SK-N-SH (cell line): ENCODE data around the gene P2RY13. TPM values are rescaled to one million over a fixed set of nuclear protein-coding genes. Genes with fewer than 3 reads are reported as not detected.

Experiments used
- CTCF ChIA-PET: fragments of 300-600, 350-600 bp; formaldehyde crosslinking; extraction: SDS; loops from one replicate; lab custom pipeline; 2021; lab: Yijun Ruan, JAX
- POLR2A ChIA-PET: fragments of 350-600 bp; sonication (Branson Sonifier 250); formaldehyde crosslinking; extraction: SDS; loops from one replicate; lab custom pipeline; 2020; ENCODE audit warnings: antibody characterized with exemption, inconsistent platforms; lab: Yijun Ruan, JAX
- DNase-seq: peaks from one replicate; pipeline ENCODE4 v3.0.0; 2012
- H2AFZ ChIP-seq: fragments of 200-600 bp; sonication (generic); 2 replicates; pipeline ENCODE4 v1.8.1; 2016; ENCODE audit warnings: antibody characterized with exemption, mild to moderate bottlenecking, low read depth
- H3F3A ChIP-seq: fragments of 200-600 bp; sonication (generic); replicated peaks from 2 replicates; pipeline ENCODE3; 2016; ENCODE audit warnings: antibody characterized with exemption, mild to moderate bottlenecking; ENCODE audit not compliant: insufficient read depth
- H3K27ac ChIP-seq, 2 experiments: fragments of 200-500 bp in 1 of 2; fragments of 200-600 bp in 1 of 2; sonication (Bioruptor generic) in 1 of 2; sonication (generic), shearing (Covaris generic) in 1 of 2; 2 replicates each; pipeline versions ENCODE4 v1.5.1 to v1.6.1; 2014 to 2016; ENCODE audit warnings: low read depth in 2 of 2, inconsistent platforms in 1 of 2, low read length in 1 of 2, mild to moderate bottlenecking in 1 of 2, mixed read lengths in 1 of 2
- H3K27me3 ChIP-seq: fragments of 200-600 bp; sonication (generic), shearing (Covaris generic); 2 replicates; pipeline ENCODE4 v1.6.1; 2016; ENCODE audit warnings: mixed run types; ENCODE audit not compliant: insufficient read depth
- H3K36me3 ChIP-seq, 2 experiments: fragments of 200-500 bp in 1 of 2; fragments of 200-600 bp in 1 of 2; sonication (Bioruptor generic) in 1 of 2; sonication (generic) in 1 of 2; replicated peaks in 1 of 2; 2 replicates each; pipeline versions ENCODE3 to v1.5.1; 2014 to 2016; ENCODE audit warnings: low read length in 1 of 2, mild to moderate bottlenecking in 1 of 2; ENCODE audit not compliant: insufficient read depth in 2 of 2, control insufficient read depth in 1 of 2
- H3K4me1 ChIP-seq, 2 experiments: fragments of 200-500 bp in 1 of 2; fragments of 200-600 bp in 1 of 2; sonication (Bioruptor generic) in 1 of 2; sonication (generic), shearing (Covaris generic) in 1 of 2; 2 replicates each; pipeline versions ENCODE4 v1.5.1 to v1.6.1; 2014 to 2016; ENCODE audit warnings: low read depth in 1 of 2, low read length in 1 of 2, mixed run types in 1 of 2; ENCODE audit not compliant: insufficient read depth in 2 of 2, control insufficient read depth in 1 of 2
- H3K4me2 ChIP-seq: fragments of 200-600 bp; sonication (generic), shearing (Covaris generic); 2 replicates; pipeline ENCODE4 v1.6.1; 2017; ENCODE audit warnings: mixed run types
- H3K4me3 ChIP-seq, 2 experiments: fragments of 200-500 bp in 1 of 2; fragments of 200-600 bp in 1 of 2; sonication (Bioruptor generic) in 1 of 2; sonication (generic), shearing (Covaris generic) in 1 of 2; 2 replicates each; pipeline versions ENCODE4 v1.5.1 to v1.8.1; 2014 to 2016; ENCODE audit warnings: low read depth in 2 of 2, inconsistent platforms in 1 of 2, low read length in 1 of 2, mild to moderate bottlenecking in 1 of 2, mixed read lengths in 1 of 2, moderate library complexity in 1 of 2
- H3K79me2 ChIP-seq: fragments of 200-600 bp; sonication (generic); 2 replicates; pipeline ENCODE4 v1.8.1; 2017; ENCODE audit warnings: mild to moderate bottlenecking; ENCODE audit not compliant: insufficient read depth
- H3K9ac ChIP-seq: fragments of 200-600 bp; sonication (generic); 2 replicates; pipeline ENCODE4 v1.6.1; 2017; ENCODE audit warnings: mixed run types
- H3K9me2 ChIP-seq: fragments of 200-600 bp; sonication (generic); 2 replicates; pipeline ENCODE4 v1.6.1; 2017; ENCODE audit warnings: mixed run types
- H3K9me3 ChIP-seq: fragments of 200-600 bp; sonication (generic); 2 replicates; pipeline ENCODE4 v1.6.1; 2017; ENCODE audit warnings: mixed run types, mild to moderate bottlenecking, moderate library complexity
- H4K20me1 ChIP-seq: fragments of 200-600 bp; sonication (generic); 2 replicates; pipeline ENCODE4 v1.6.1; 2017; ENCODE audit warnings: mild to moderate bottlenecking, mixed run types; ENCODE audit not compliant: insufficient read depth
- CHD2 ChIP-seq: fragments of 150-350 bp; IDR thresholded peaks from 2 replicates; pipeline ENCODE4 v1.6.1; 2018; ENCODE audit warnings: low read length; ENCODE audit not compliant: partially characterized antibody
- FOXJ3 ChIP-seq: sonication (generic); formaldehyde crosslinking; IDR thresholded peaks from 2 replicates; pipeline ENCODE4 v1.5.1; 2020; ENCODE audit warnings: mild to moderate bottlenecking, missing genetic modification reagents
- GABPA ChIP-seq: IDR thresholded peaks from 2 replicates; pipeline ENCODE4 v1.4.0; 2012; ENCODE audit warnings: low read depth, mild to moderate bottlenecking
- GATA2 ChIP-seq: sonication (generic); formaldehyde crosslinking; IDR thresholded peaks from 2 replicates; pipeline ENCODE4 v1.5.0; 2020; ENCODE audit warnings: mild to moderate bottlenecking, missing genetic modification reagents
- MEF2A ChIP-seq: IDR thresholded peaks from 2 replicates; pipeline ENCODE4 v1.4.0; 2012; ENCODE audit warnings: low read depth, borderline replicate concordance
- MXI1 ChIP-seq: IDR thresholded peaks from 2 replicates; pipeline ENCODE4 v1.6.1; 2012; ENCODE audit warnings: mild to moderate bottlenecking, low read depth, low read length, improper control_type of control experiment
- NRF1 ChIP-seq: IDR thresholded peaks from 2 replicates; pipeline ENCODE4 v1.6.1; 2012; ENCODE audit warnings: low read depth, mild to moderate bottlenecking, low read length
- POLR2AphosphoS5 ChIP-seq: IDR thresholded peaks from 2 replicates; pipeline ENCODE4 v1.6.1; 2012; ENCODE audit warnings: low read depth, low read length
- RAD21 ChIP-seq: IDR thresholded peaks from 2 replicates; pipeline ENCODE4 v1.6.1; 2012; ENCODE audit warnings: mild to moderate bottlenecking, low read length
- RXRA ChIP-seq: IDR thresholded peaks from 2 replicates; pipeline ENCODE4 v1.4.0; 2012; ENCODE audit warnings: low read depth, mild to moderate bottlenecking, borderline replicate concordance
- SMC3 ChIP-seq: IDR thresholded peaks from 2 replicates; pipeline ENCODE4 v1.6.1; 2012; ENCODE audit warnings: low read depth, low read length, improper control_type of control experiment
- TAF1 ChIP-seq: IDR thresholded peaks from 2 replicates; pipeline ENCODE4 v1.6.1; 2012; ENCODE audit warnings: low read depth, mild to moderate bottlenecking, low read length, moderate library complexity, borderline replicate concordance
- TCF12 ChIP-seq: IDR thresholded peaks from 2 replicates; pipeline ENCODE4 v1.4.0; 2012
- YY1 ChIP-seq: IDR thresholded peaks from 2 replicates; pipeline ENCODE4 v1.4.0; 2012; ENCODE audit warnings: low read depth, mild to moderate bottlenecking
- WGBS: methylation state at CpG from one replicate; pipeline ENCODE4 v1.1.6; 2017; ENCODE audit warnings: low lambda C conversion rate; 5-methylcytosine and 5-hydroxymethylcytosine counted together
- polyA plus RNA-seq, 3 experiments: library from polyadenylated mRNA; depleted of rRNA; stranded (reverse); fragments of >200 nt; gene quantifications; 2 replicates each; pipeline ENCODE4 v1.2.3, GENCODE V29; 2012
- TF ChIP-seq, protein P1 (sequence below): fragments of 200-600 bp; sonication (generic); IDR thresholded peaks from 2 replicates; pipeline ENCODE4 v1.6.1; 2017; ENCODE audit warnings: antibody characterized with exemption, mild to moderate bottlenecking, moderate library complexity

P2RY13 gene
- polyA plus RNA-seq, 1 of the 3 experiments (the other 2 are of a cell fraction) = not detected

DNA sequence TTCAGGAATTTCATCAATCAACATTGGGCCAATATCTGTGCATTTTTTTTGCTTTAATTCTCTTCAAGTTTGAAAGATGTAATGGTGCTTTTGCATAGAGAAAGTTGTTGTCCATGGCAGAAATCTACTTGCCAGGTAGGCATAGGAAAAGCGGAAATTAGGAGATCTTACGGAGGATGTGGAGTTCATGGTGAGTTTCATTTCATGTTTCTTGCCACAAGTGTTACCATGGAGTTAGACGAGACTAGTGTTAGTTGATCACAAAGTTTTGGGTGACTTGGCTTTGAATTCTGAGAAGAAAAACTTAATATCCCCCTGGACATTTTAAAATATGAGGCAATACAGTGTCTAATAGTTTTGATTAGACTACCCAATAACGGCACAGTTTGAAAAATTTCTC is 1.0 kb upstream of the P2RY13 start:
- Histone ChIP-seq H3K9ac (no peak overlapping the region), H3K9me2 (no peaks in the 10 kb centered on the region), H3K9me3 (no peaks in the 10 kb centered on the region), H3K27me3 (0 out of 2 replicates have a peak, but pooled peaks cover 6% of the 10 kb centered on the region), H3K27ac (no peak overlapping the region), H3K79me2 (no peaks in the 10 kb centered on the region), H2AFZ (no peak overlapping the region), H3F3A (no peaks in the 10 kb centered on the region), H4K20me1 (no peaks in the 10 kb centered on the region), H3K36me3 (no peaks in the 10 kb centered on the region), H3K4me2 (no peak overlapping the region), H3K4me3 (no peak overlapping the region), H3K4me1 (no peaks in the 10 kb centered on the region)
- no peak for DNase-seq
- CTCF ChIA-PET = no interaction called here
- TF ChIP-seq FOXJ3 (CRISPR knock-in tag) = no peak
- no peak for TF ChIP-seq GATA2
- no peak for TF ChIP-seq MEF2A
- no peak for TF ChIP-seq MXI1
- TF ChIP-seq YY1 = no peak
- TF ChIP-seq RAD21 = no peak
- no peak for TF ChIP-seq POLR2AphosphoS5
- TF ChIP-seq TCF12 = no peak
- no peak for TF ChIP-seq RXRA
- no peak for TF ChIP-seq CHD2
- no peak for TF ChIP-seq SMC3
- TF ChIP-seq, protein P1, sequence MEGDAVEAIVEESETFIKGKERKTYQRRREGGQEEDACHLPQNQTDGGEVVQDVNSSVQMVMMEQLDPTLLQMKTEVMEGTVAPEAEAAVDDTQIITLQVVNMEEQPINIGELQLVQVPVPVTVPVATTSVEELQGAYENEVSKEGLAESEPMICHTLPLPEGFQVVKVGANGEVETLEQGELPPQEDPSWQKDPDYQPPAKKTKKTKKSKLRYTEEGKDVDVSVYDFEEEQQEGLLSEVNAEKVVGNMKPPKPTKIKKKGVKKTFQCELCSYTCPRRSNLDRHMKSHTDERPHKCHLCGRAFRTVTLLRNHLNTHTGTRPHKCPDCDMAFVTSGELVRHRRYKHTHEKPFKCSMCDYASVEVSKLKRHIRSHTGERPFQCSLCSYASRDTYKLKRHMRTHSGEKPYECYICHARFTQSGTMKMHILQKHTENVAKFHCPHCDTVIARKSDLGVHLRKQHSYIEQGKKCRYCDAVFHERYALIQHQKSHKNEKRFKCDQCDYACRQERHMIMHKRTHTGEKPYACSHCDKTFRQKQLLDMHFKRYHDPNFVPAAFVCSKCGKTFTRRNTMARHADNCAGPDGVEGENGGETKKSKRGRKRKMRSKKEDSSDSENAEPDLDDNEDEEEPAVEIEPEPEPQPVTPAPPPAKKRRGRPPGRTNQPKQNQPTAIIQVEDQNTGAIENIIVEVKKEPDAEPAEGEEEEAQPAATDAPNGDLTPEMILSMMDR = no peak
- 55% methylated on average over 4 of the region's 4 CpGs for WGBS
- POLR2A ChIA-PET = no interaction called here

DNA sequence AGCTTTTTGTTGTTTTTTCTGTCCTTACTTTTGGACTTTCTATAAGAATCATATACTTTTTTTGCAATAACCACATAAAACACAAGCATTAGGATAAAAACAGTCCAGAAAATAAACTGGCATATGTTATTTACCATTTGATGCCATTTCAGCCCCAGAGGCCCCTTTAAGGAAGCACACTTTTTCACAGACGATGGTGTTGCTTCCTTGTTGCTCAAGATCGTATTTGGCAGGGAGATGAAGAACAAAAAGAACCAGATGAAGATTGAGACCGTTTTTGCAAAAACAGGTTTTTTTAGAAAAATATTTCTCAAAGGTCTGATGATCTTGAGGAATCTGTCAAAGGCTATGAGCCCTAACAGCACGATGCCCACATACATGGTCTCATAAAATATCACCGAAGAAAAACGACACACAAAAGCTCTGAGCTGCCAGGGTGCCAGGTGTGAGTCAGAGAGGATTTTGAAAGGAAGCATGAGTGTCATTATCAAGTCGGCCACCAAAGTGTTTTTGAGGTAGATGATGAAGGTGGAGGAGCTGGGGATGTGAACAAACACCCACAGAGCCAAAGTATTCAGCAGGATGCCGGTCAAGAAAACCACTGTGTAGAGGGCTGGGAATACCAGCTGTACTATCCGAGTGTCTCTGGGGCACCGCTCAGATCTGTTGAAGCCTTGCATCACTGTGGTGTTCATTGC is 902 bp downstream of the P2RY13 start:
- POLR2A ChIA-PET = no interaction called here
- Histone ChIP-seq H3K9ac (no peak overlapping the region), H3K4me2 (no peak overlapping the region)

More for the DNA sequence above, 902 bp downstream of the P2RY13 start:
- H3F3A ChIP-seq = no peaks in the 10 kb centered on the region
- no peak for DNase-seq
- H3K36me3 ChIP-seq = no peaks in the 10 kb centered on the region
- no peaks in the 10 kb centered on the region for H3K4me1 ChIP-seq
- TF ChIP-seq NRF1 (no peak), GABPA (no peak), MEF2A (no peak), TAF1 (no peak)
- no peak overlapping the region; the same call in 1 of the 2 replicates for H2AFZ ChIP-seq
- no peak overlapping the region for H3K27ac ChIP-seq
- 45% methylated on average over 10 of the region's 10 CpGs for WGBS
- H4K20me1 ChIP-seq = no peaks in the 10 kb centered on the region
- no peaks in the 10 kb centered on the region for H3K9me2 ChIP-seq
- no peak overlapping the region for H3K4me3 ChIP-seq
- no peaks in the 10 kb centered on the region for H3K79me2 ChIP-seq
- CTCF ChIA-PET = interaction anchor here (0.6 to 3.6 kb wide), 19 partner anchors 8 to 915 kb away, joined by 3 to 16 read pairs (median 3); no protein-coding TSS in a partner anchor
- H3K27me3 ChIP-seq = peaks cover 6% of the 10 kb centered on the region; the same call in 1 of the 2 replicates
- H3K9me3 ChIP-seq = no peaks in the 10 kb centered on the region
